ENCODE results near the gene ESF1. TPM values are rescaled to one million over a fixed set of nuclear protein-coding genes. Genes with fewer than 3 reads are reported as not detected.
A peak's percentile ranks its signal among the peaks of the same experiment; 100 is the strongest.

ESF1 gene, protein sequence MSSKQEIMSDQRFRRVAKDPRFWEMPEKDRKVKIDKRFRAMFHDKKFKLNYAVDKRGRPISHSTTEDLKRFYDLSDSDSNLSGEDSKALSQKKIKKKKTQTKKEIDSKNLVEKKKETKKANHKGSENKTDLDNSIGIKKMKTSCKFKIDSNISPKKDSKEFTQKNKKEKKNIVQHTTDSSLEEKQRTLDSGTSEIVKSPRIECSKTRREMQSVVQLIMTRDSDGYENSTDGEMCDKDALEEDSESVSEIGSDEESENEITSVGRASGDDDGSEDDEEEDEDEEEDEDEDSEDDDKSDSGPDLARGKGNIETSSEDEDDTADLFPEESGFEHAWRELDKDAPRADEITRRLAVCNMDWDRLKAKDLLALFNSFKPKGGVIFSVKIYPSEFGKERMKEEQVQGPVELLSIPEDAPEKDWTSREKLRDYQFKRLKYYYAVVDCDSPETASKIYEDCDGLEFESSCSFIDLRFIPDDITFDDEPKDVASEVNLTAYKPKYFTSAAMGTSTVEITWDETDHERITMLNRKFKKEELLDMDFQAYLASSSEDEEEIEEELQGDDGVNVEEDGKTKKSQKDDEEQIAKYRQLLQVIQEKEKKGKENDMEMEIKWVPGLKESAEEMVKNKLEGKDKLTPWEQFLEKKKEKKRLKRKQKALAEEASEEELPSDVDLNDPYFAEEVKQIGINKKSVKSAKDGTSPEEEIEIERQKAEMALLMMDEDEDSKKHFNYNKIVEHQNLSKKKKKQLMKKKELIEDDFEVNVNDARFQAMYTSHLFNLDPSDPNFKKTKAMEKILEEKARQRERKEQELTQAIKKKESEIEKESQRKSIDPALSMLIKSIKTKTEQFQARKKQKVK
- 8.3 and 16.8 TPM in 2 replicates for total RNA-seq (2014; rRNA removed; shearing (Covaris generic))
- polyA plus RNA-seq (2016; fragmentation: Nextera tagmentation; extraction: Ambion mirVana), result 7.7 and 7.9 TPM in 2 replicates

DNA sequence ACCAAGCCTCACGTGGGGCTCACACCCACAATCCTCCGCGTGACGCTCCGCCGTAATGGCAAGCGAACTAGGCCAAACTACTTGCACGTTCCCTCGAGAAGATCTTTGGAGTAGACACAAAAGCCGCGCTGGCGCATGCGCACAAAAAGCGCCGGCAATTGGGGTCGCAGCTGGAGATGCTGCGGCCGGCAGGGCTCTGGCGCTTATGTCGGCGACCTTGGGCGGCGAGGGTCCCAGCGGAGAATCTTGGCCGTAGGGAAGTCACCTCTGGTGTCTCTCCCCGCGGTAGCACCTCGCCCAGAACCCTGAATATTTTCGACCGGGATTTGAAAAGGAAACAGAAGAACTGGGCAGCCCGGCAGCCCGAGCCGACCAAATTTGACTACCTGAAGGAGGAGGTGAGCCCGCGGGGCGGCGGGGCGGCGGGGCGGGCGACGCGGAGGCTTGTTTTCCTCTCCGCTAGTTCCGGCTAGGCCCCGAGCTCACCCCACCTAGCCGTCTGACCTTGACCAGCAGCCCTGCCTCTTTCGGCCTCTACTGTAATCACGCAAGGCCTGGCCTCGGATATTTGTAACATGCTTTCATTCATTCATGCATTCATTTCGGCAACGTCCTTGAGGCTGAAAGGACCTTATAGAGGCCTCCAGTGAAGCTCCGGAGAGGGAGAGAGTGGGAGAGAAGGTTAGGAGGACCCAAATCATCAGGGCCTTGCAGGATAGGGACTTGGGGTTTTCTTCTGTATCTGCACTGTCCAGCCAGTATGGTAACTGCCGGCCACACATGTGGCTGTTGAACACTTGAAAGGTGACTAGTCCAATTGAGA, at the start of gene ESF1, which contains the start of gene NDUFAF5:
Gene ESF1 (minus strand): TSS at position 27 of the 823 bp plus-strand sequence. CDS start 1,779 bp downstream, outside the sequence.
Gene NDUFAF5 (plus strand): TSS at position 136 of the 823 bp plus-strand sequence. CDS start 41 bp downstream, at position 177.
- Histone ChIP-seq H3K4me3 (peak within 1 kb of the TSS; percentile 94), H3K9me3 (ENCODE audit: low read depth) (no peaks in the 10 kb centered on the region), H3K9ac (peak within 1 kb of the TSS; percentile 96), H3F3A (ENCODE audit: insufficient read depth) (no peaks in the 10 kb centered on the region), H3K36me3 (ENCODE audit: low read depth) (peaks cover 31% of the 10 kb centered on the region), H3K27ac (peak within 1 kb of the TSS; percentile 80), H3K79me2 (ENCODE audit: insufficient read depth) (peaks cover 90% of the 10 kb centered on the region), H3K4me2 (ENCODE audit: unreplicated experiment) (peak within 1 kb of the TSS; percentile 97), H3K9me2 (ENCODE audit: insufficient read depth) (no peaks in the 10 kb centered on the region), H3K4me1 (ENCODE audit: insufficient read depth) (peaks cover 22% of the 10 kb centered on the region), H4K20me1 (ENCODE audit: insufficient read depth) (no peaks in the 10 kb centered on the region), H3K27me3 (replicated peaks; ENCODE audit: insufficient read depth) (no peaks in the 10 kb centered on the region), H2AFZ (peak within 1 kb of the TSS; percentile 98)
- peak; percentile 98 for DNase-seq
- in situ Hi-C loops (cut with MboI), result no loop called here
- 1 to 2% methylated on average over 48 to 54 of the region's 54 CpGs for WGBS, 2 experiments (ENCODE audit: low coverage in 1 of 2, low lambda C conversion rate in 2 of 2, missing lambda C conversion rate in 2 of 2)
- no peak for TF ChIP-seq EZH2 (IDR thresholded peaks at IDR 0.05; ENCODE audit: insufficient read depth, poor library complexity, severe bottlenecking)
- no peak for TF ChIP-seq EZH2phosphoT487 (IDR thresholded peaks at IDR 0.05; ENCODE audit: insufficient read depth, low read depth)

DNA sequence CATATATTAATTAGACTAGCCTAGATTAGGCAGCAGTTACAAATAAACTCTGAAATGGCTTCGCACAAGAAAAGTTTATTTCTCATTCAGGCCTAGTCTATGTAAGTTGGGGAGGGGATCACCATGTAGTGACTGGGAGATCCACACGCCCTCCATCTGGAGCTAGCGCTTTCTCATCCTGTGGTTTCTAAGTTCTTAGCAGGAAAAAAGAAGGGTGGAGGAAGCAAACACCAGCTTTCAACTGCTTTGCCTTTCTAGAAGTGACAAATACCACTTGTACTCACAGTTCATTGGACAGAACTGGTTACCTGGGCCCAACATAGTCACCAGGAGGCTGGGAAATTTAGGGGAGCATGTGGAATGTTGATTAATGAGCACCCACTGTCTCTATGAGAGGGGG, 46.8 kb upstream of the ESF1 start:
- H3K4me2 ChIP-seq (ENCODE audit: unreplicated experiment), result no peak overlapping the region
- no peaks in the 10 kb centered on the region for H3F3A ChIP-seq (ENCODE audit: insufficient read depth)
- no peak for TF ChIP-seq EZH2 (IDR thresholded peaks at IDR 0.05; ENCODE audit: insufficient read depth, poor library complexity, severe bottlenecking)
- H2AFZ ChIP-seq, result no peak overlapping the region
- H3K79me2 ChIP-seq (ENCODE audit: insufficient read depth), result no peaks in the 10 kb centered on the region
- no peaks in the 10 kb centered on the region for H3K9me3 ChIP-seq (ENCODE audit: low read depth)
- 86 to 90% methylated on average over 3 of the region's 3 CpGs for WGBS, 2 experiments (ENCODE audit: low coverage in 1 of 2, low lambda C conversion rate in 2 of 2, missing lambda C conversion rate in 2 of 2)
- no peak overlapping the region for H3K27ac ChIP-seq
- H4K20me1 ChIP-seq (ENCODE audit: insufficient read depth), result no peaks in the 10 kb centered on the region
- no peaks in the 10 kb centered on the region for H3K9me2 ChIP-seq (ENCODE audit: insufficient read depth)
- no peak overlapping the region for H3K4me3 ChIP-seq
- DNase-seq, result no peak
- H3K27me3 ChIP-seq (replicated peaks; ENCODE audit: insufficient read depth), result no peaks in the 10 kb centered on the region
- H3K9ac ChIP-seq, result no peak overlapping the region
- H3K36me3 ChIP-seq (ENCODE audit: low read depth), result no peaks in the 10 kb centered on the region
- in situ Hi-C loops (cut with MboI), result no loop called here
- no peaks in the 10 kb centered on the region for H3K4me1 ChIP-seq (ENCODE audit: insufficient read depth)

DNA sequence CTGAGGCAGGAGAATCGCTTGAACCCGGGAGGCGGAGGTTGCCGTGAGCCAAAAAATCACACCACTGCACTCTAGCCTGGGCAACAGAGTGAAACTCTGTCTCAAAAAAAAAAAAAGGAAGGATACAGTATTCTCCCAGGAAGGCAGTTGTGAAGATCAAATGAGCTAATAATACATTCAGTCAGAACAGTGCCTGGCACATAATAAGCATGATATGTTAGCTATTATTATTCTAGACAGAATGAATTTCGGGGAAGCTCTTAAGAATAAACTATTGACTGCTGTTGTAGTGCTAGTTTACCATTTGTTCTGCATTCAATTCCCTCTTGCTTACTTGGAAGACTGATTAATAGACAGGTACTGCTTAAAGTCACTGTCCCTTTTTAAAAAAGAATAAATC, 40.7 kb upstream of the ESF1 start:
- in situ Hi-C loops (cut with MboI), result loop anchor here (10.0 kb wide), 1 partner anchor 229 kb away; no protein-coding TSS in a partner anchor
- Histone ChIP-seq H3K9me3 (ENCODE audit: low read depth) (no peaks in the 10 kb centered on the region), H3K4me1 (ENCODE audit: insufficient read depth) (peaks cover 13% of the 10 kb centered on the region), H3K9me2 (ENCODE audit: insufficient read depth) (no peaks in the 10 kb centered on the region), H3K79me2 (ENCODE audit: insufficient read depth) (no peaks in the 10 kb centered on the region), H3K4me3 (no peak overlapping the region), H3F3A (ENCODE audit: insufficient read depth) (peaks cover 14% of the 10 kb centered on the region; the same call in 1 of the 2 replicates), H3K36me3 (ENCODE audit: low read depth) (no peaks in the 10 kb centered on the region), H3K9ac (no peak overlapping the region), H3K4me2 (ENCODE audit: unreplicated experiment) (no peak overlapping the region), H3K27ac (no peak overlapping the region), H4K20me1 (ENCODE audit: insufficient read depth) (no peaks in the 10 kb centered on the region), H3K27me3 (replicated peaks; ENCODE audit: insufficient read depth) (no peaks in the 10 kb centered on the region), H2AFZ (no peak overlapping the region)
- DNase-seq, result no peak
- no peak for TF ChIP-seq EZH2 (IDR thresholded peaks at IDR 0.05; ENCODE audit: insufficient read depth, poor library complexity, severe bottlenecking)
- TF ChIP-seq EZH2phosphoT487 (IDR thresholded peaks at IDR 0.05; ENCODE audit: insufficient read depth, low read depth), result no peak
- 61 to 83% methylated on average over 4 to 5 of the region's 5 CpGs for WGBS, 2 experiments (ENCODE audit: low coverage in 1 of 2, low lambda C conversion rate in 2 of 2, missing lambda C conversion rate in 2 of 2)
